Spleen (tissue), 7 donors: ENCODE results near the gene FOXO6.

Experiments
- POLR2A ChIP-seq, 3 donors: fragments of 450-650 bp; IDR thresholded peaks; one replicate each; pipeline ENCODE4 v1.5.1; 2017; ENCODE audit warnings: antibody characterized with exemption in 3 of 3, mild to moderate bottlenecking in 1 of 3
- POLR2AphosphoS5 ChIP-seq, 3 donors: sonication (generic); formaldehyde crosslinking; IDR thresholded peaks; one replicate each; pipeline ENCODE4 v1.5.1; 2017; ENCODE audit warnings: antibody characterized with exemption in 3 of 3
- TF ChIP-seq, protein P1 (sequence below), 11 experiments: fragments of 200-600 bp in 7 of 11; fragments of 450-650 bp in 4 of 11; sonication (generic) in 4 of 11; IDR thresholded peaks in 8 of 11; conservative IDR thresholded peaks in 3 of 11; 1 replicate in 7 of 11; 2 replicates in 4 of 11; pipeline versions ENCODE4 v1.4.0 to v1.8.0; 2016 to 2021; ENCODE audit warnings: antibody characterized with exemption in 11 of 11, inconsistent platforms in 4 of 11, mild to moderate bottlenecking in 1 of 11
- donor health status: DM: no; HTN: no; CAD: no; lungs with moderate emphysema.
- donor health status: DM: no; HTN: no; CAD: no.
- donor health status: DM: no; HTN: no; CAD: no.

DNA sequence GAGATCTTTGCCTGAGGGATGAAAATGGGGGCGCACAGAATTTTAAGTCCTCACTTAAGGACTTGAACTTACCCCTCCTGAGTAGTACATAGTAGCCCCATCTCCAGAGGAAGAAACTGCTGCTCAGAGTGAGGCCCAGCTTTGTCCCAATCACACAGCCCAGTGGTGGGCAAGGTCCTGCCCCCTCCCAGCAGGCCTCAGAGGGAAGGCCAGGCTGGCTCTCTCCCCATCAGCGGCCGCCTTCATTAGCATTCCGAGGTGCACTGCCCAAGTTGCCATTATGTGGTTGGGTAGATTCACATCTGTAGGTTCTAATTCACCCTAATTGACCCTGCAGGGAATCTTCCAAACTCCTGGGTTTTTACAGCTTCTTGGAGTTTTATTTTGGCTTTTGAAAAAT is 59.1 kb downstream of the FOXO6 start:
- TF ChIP-seq, protein P1, sequence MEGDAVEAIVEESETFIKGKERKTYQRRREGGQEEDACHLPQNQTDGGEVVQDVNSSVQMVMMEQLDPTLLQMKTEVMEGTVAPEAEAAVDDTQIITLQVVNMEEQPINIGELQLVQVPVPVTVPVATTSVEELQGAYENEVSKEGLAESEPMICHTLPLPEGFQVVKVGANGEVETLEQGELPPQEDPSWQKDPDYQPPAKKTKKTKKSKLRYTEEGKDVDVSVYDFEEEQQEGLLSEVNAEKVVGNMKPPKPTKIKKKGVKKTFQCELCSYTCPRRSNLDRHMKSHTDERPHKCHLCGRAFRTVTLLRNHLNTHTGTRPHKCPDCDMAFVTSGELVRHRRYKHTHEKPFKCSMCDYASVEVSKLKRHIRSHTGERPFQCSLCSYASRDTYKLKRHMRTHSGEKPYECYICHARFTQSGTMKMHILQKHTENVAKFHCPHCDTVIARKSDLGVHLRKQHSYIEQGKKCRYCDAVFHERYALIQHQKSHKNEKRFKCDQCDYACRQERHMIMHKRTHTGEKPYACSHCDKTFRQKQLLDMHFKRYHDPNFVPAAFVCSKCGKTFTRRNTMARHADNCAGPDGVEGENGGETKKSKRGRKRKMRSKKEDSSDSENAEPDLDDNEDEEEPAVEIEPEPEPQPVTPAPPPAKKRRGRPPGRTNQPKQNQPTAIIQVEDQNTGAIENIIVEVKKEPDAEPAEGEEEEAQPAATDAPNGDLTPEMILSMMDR (IDR thresholded peaks at IDR 0.05 in 8 of 11, conservative IDR thresholded peaks at IDR 0.05 in 3 of 11) = no peak
- no peak for TF ChIP-seq POLR2A (IDR thresholded peaks at IDR 0.05)
- TF ChIP-seq POLR2AphosphoS5 (IDR thresholded peaks at IDR 0.05) = no peak
